Measurements from ENCODE around the gene SLC7A4.

Gene SLC7A4

GRCh38 chr22:20986365-20986764, 46.0 kb downstream of the SLC7A4 start:
- no peak for DNase-seq (ENCODE audit: low spot score)

DNA sequence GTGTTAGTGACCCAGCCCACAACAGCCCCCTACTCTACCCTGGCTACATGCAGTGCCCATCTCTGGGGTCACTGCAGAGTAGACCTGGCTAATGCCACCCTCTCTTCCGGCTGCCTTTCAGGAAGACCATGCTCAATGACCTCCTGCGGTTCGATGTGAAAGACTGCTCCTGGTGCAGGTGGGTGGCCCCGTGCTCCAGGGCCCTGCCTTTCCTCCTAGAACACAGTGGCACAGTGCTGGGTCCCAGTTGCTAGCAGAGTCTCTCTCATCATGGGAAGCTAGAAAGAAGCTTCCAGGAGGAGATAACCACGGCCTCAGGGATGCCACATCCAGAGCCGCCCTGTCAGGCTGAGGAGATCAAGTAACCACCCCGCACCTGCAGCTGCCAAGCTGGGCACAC, 46.6 kb downstream of the SLC7A4 start:
- DNase-seq (ENCODE audit: low spot score) = no peak

GRCh38 chr22:20983081-20983771, 49.1 kb downstream of the SLC7A4 start:
- no peak for DNase-seq (ENCODE audit: low spot score)

DNA sequence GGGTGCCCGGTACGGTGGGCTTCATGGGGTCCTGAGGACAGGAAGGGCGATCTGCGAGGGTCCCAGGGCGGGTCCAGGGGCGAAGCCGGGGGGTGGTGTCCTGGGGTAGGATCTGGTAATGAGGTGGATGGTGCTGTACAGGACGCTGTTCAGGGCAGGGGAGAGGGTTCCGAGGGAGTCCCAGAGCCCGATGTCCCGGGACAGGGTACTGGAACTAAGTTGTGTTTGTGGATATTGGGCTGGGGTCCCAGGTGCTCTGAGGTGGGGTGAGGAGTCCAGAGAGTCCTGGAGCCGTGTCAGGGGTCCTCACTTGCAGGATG, 49.8 kb downstream of the SLC7A4 start:
- no peak for DNase-seq (ENCODE audit: low spot score)

DNA sequence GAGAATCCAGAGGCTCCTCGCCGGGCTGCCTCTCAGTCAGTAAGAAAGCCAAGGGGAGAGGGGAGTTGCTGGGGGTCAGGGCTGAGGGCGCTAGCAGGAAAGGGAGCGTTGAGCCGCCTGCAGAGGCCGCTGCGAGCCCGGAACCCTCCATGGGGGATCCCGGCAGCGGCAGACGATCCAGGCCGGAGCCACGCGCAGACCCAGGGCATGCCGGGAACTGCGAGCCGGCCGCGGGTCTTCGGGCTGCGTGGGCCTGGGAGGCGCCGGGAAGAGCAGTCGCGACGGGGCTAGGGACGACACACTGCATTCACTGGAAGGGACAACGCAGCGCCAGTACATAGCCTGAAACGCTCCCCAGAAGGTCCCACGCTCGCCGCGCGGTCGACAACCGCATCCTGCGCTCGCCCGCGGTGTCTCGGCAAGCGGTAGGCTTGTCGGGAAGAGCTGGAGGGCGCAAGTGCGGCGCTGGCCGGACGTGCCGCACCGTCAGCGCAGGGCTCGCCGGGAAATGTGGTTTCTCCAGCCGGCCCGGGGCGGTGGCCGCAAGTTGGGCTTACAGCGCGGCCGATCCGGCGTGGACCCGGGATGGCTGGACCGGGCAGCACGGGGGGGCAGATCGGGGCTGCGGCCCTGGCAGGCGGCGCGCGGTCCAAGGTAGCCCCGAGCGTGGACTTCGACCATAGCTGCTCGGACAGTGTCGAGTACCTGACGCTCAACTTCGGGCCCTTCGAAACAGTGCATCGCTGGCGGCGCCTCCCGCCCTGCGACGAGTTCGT, 50.4 kb downstream of the SLC7A4 start, which contains the start of gene LZTR1:
LZTR1 (plus strand) TSS at position 511 of the 776 bp plus-strand sequence; CDS start at position 586, 75 bp downstream.
- DNase-seq (ENCODE audit: low spot score) = peak; percentile 86

DNA sequence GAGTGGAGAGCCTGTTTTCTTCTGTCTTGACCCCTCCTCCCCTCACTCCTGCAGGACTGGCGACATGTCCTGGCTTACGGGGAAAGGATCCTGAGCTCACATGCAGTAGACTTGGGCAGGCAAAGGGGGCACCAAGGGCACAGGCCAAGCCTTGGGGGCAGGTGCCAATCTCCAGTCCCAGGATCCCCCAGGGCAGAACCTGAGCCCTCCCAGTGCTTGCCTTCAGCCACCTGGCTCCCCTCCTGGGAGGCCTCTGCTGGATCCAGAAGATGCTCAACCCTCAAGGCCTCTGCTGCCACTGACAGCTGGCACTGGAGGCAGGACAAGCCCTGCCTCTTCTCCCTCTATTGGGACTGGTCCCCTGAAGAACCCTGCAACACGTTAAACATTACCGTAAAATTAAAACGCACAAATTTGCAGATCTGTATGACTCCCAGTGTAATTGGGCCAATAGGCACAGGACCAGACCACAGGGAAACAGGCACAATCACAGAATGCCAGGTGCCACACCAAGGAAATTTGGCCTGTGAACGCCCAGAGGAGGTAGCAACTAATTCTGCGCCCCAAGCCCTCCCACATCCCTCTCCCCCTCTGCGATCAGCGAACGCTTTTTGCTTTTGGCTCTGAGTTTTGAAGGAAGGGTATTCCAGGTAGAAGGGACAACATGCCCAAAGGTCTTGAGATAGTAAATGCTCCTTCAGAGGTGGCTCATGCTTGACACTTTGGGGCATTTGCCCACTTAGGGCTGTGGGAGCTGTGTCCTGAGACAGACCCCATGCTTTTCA, 51.2 kb downstream of the SLC7A4 start:
- no peak for DNase-seq (ENCODE audit: low spot score)

DNA sequence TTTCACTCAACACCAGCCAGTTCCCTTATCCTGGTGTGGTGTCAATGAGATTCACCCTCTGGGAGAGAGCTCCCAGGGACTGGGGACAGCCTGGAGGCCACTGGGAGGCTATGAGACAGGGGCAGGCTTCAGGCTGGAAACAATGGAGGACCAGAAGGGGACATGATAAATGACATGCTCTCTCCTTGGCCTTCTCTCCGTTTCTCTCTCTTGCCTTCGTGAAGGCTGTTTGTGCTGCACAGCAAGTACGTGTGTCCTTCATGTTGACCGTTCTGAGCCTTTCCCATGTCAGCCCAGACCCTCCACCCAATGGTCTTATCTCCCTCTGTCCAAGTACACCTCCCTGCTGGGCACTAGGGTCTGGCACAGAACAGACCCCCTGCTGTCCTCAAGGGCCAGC, 51.8 kb downstream of the SLC7A4 start:
- DNase-seq (ENCODE audit: low spot score) = no peak

DNA sequence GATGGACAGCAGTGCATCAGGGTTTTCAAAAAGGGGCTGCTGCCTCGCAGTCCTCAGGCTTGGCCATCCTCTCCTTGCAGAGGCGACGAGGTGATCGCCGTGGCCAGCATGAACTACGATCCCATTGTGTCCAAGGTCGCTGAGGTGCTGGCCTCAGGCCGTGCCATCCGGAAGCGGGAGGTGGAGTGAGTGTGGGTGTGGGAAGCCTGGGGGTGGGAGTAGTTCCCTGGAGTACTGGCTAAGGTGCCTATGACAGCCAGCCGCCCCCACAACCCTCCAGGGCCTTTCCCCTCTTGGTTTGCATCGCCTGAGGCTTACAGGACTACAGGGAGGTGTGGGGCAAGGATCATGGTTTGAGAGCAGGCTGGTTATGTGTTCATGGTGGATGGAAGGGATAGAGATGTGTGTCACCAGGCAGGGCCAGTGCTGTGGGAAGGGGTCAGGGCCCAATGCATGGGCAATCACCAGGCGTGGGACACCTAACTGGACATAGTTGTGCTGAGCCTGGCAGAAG, 52.4 kb downstream of the SLC7A4 start:
- no peak for DNase-seq (ENCODE audit: low spot score)

DNA sequence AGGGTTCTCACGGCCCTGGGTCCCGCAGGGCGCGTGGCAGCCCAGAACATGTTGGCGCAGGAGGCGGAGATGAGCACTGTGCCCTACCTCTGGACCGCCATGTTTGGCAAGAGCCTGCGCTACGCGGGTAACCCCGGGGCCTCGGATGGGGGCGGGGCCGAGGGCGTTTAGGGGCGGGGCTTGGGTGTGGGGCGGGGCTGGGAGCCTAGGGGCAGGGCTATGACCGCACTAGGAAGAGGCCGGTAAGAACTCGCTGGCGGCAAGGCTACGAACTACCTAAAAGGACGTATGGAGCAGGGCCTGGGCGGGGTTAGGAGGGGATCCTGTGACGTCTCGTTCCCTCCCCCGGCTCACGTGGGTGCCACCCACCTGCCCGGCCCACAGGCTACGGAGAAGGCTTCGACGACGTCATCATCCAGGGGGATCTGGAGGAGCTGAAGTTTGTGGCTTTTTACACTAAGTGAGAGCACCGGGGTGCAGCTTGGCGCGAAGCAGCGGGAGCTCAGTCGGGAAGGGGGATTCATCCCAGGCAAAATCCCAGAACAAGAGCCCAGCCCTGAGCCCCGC, 53.0 kb downstream of the SLC7A4 start:
- DNase-seq (ENCODE audit: low spot score) = peak; percentile 29

Data from globus pallidus (tissue), 1 donor.